ENCODE results near the gene FRMD1.

Gene FRMD1

GRCh38 chr6:168078943-168079405 lies at the start of gene FRMD1:
FRMD1 (minus strand) TSS chr6:168079212; CDS start chr6:168079094, 118 bp downstream.
- no peak for DNase-seq (ENCODE audit: low read depth in 2 of 2)

- DNase-seq (ENCODE audit: low read depth in 2 of 2) = no peak
Observed at GRCh38 chr6:168128006-168128630, 49.1 kb upstream of the FRMD1 start.

GRCh38 chr6:168127384-168127868 lies 48.4 kb upstream of the FRMD1 start:
- no peak for DNase-seq (ENCODE audit: low read depth in 2 of 2)

- no peak for DNase-seq (ENCODE audit: low read depth in 2 of 2)
Observed at GRCh38 chr6:168126566-168127383, 47.8 kb upstream of the FRMD1 start.

GRCh38 chr6:168125429-168126001 lies 46.5 kb upstream of the FRMD1 start:
- no peak for DNase-seq (ENCODE audit: low read depth in 2 of 2)

GRCh38 chr6:168124921-168125320 lies 45.9 kb upstream of the FRMD1 start:
- DNase-seq (ENCODE audit: low read depth in 2 of 2) = no peak

- DNase-seq (ENCODE audit: low read depth in 2 of 2) = no peak
Observed at GRCh38 chr6:168124158-168124557, 45.1 kb upstream of the FRMD1 start.

- DNase-seq (ENCODE audit: low read depth in 2 of 2) = no peak
Observed at GRCh38 chr6:168123165-168123911, 44.3 kb upstream of the FRMD1 start.

- no peak for DNase-seq (ENCODE audit: low read depth in 2 of 2)
Observed at GRCh38 chr6:168122521-168122920, 43.5 kb upstream of the FRMD1 start.

GRCh38 chr6:168122011-168122410 lies 43.0 kb upstream of the FRMD1 start:
- DNase-seq (ENCODE audit: low read depth in 2 of 2) = no peak

GRCh38 chr6:168121303-168121665 lies 42.3 kb upstream of the FRMD1 start:
- DNase-seq (ENCODE audit: low read depth in 2 of 2) = no peak

GRCh38 chr6:168120390-168121302 lies 41.6 kb upstream of the FRMD1 start:
- DNase-seq (ENCODE audit: low read depth in 2 of 2) = no peak

- DNase-seq (ENCODE audit: low read depth in 2 of 2) = no peak
Observed at GRCh38 chr6:168119539-168119938, 40.5 kb upstream of the FRMD1 start.

- no peak for DNase-seq (ENCODE audit: low read depth in 2 of 2)
Observed at GRCh38 chr6:168118935-168119334, 39.9 kb upstream of the FRMD1 start.

- DNase-seq (ENCODE audit: low read depth in 2 of 2) = no peak
Observed at GRCh38 chr6:168117942-168118341, 38.9 kb upstream of the FRMD1 start.

- DNase-seq (ENCODE audit: low read depth in 2 of 2) = no peak
Observed at GRCh38 chr6:168116975-168117899, 38.2 kb upstream of the FRMD1 start.

GRCh38 chr6:168116438-168116974 lies 37.5 kb upstream of the FRMD1 start:
- DNase-seq (ENCODE audit: low read depth in 2 of 2) = no peak

GRCh38 chr6:168115748-168116437 lies 36.9 kb upstream of the FRMD1 start:
- DNase-seq (ENCODE audit: low read depth in 2 of 2) = no peak

- DNase-seq (ENCODE audit: low read depth in 2 of 2) = no peak
Observed at GRCh38 chr6:168113226-168113625, 34.2 kb upstream of the FRMD1 start.
